OCI-M2 (cell line): Measurements from ENCODE around the gene WDR37.
"Not testable (repeated sequence)": the region's sequence is repeated elsewhere in the genome, so short reads cannot be mapped to it uniquely, and the experiment has no call there.

ENCODE experiments used
- DNase-seq: peaks from one replicate; lab custom pipeline; 2025; ENCODE audit not compliant: unreplicated experiment; lab: John Stamatoyannopoulos, UW

Gene WDR37

GRCh38 chr10:1149793-1150637, 93.8 kb downstream of the WDR37 start:
- DNase-seq: no peak

GRCh38 chr10:1150638-1150955, 94.4 kb downstream of the WDR37 start:
- no peak for DNase-seq

GRCh38 chr10:1151076-1152033, 95.2 kb downstream of the WDR37 start:
- no peak for DNase-seq

GRCh38 chr10:1152386-1153250, 96.4 kb downstream of the WDR37 start:
- DNase-seq: no peak

GRCh38 chr10:1153251-1153763, 97.1 kb downstream of the WDR37 start:
- DNase-seq: no peak

- DNase-seq: no peak
These were observed 97.7 kb downstream of the WDR37 start for GRCh38 chr10:1153805-1154351.

- DNase-seq: no peak
These were observed 98.5 kb downstream of the WDR37 start for GRCh38 chr10:1154531-1155295.

- no peak for DNase-seq
These were observed 99.8 kb downstream of the WDR37 start for GRCh38 chr10:1155791-1156615.

GRCh38 chr10:1156616-1156886, 100.4 kb downstream of the WDR37 start:
- no peak for DNase-seq

- no peak for DNase-seq
These were observed 100.9 kb downstream of the WDR37 start for GRCh38 chr10:1156921-1157614.

- DNase-seq: no peak
These were observed 101.4 kb downstream of the WDR37 start for GRCh38 chr10:1157615-1157933.

GRCh38 chr10:1158066-1158465, 101.9 kb downstream of the WDR37 start:
- no peak for DNase-seq

- DNase-seq: not testable (repeated sequence)
These were observed 102.4 kb downstream of the WDR37 start for GRCh38 chr10:1158536-1158935.

- DNase-seq: no peak
These were observed 103.2 kb downstream of the WDR37 start for GRCh38 chr10:1159131-1160061.

GRCh38 chr10:1160561-1161314, 104.6 kb downstream of the WDR37 start:
- DNase-seq: no peak

GRCh38 chr10:1161315-1161673, 105.1 kb downstream of the WDR37 start:
- DNase-seq: not testable (repeated sequence)
